GM18526 (cell line): ENCODE measurements around the gene LIPT2.

Source experiments
- POLR2A ChIP-seq: IDR thresholded peaks from 3 replicates; pipeline ENCODE4 v1.6.1; 2011; ENCODE audit not compliant: insufficient read length; ENCODE audit errors: extremely low read depth

Gene LIPT2

DNA sequence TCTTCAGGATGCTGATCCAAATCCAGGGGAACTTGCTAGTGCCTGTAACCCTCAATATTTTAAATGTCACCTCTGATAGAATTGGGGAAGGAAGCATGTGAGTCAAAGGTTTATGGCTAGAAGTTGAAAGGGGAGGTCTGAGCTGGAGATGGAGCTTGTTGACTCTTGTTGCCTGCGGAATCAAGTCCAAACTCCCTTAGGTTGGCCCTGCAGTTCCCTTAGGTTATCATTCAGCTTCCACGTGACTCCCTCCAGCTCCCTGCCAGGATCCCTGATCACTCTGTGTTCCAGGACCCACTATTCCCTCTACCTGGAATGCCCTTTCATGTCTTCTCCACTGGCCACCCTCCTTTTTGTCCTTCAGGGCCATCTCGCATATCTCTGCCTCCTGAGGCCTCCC lies 26.2 kb upstream of the LIPT2 start:
- no peak for TF ChIP-seq POLR2A

DNA sequence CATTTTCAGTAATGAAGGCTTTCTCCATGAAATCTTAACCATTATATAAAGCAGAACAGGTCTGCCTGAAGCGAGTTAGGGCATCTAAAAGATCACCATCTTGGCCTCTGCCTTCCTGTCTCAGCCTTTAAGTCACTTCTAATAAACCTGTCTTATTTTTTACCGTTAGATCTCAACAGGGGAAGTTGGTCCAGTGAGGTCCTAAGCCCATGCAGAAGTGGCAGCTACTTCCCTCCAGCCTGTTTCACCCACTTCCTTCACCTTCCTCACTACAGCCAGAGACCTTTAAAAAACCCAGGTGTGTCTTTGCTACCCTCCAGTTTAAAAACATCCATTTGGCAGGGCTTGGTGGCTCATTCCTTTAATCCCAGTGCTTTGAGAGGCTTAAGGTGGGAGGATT lies 14.1 kb upstream of the LIPT2 start:
- TF ChIP-seq POLR2A: no peak

DNA sequence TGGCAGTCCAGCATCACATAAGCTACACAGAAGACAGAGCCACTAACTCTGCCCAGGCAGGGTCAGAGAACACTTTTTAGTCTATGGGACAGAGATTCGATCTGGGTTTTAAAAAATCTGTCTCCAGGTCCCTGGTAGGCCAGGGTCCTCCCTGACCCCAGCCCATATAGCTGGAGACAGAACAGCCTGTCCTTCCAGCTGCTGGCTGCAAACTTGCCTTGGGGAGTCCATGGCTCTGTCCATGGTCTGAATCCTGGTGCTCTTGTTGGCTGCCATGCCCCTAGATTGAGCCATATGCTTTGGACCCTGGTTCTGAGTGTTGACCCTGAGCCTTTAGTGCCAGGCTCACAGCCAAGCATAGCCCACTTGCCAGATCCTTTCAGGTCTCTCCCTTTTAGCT lies 13.3 kb upstream of the LIPT2 start:
- TF ChIP-seq POLR2A: no peak

DNA sequence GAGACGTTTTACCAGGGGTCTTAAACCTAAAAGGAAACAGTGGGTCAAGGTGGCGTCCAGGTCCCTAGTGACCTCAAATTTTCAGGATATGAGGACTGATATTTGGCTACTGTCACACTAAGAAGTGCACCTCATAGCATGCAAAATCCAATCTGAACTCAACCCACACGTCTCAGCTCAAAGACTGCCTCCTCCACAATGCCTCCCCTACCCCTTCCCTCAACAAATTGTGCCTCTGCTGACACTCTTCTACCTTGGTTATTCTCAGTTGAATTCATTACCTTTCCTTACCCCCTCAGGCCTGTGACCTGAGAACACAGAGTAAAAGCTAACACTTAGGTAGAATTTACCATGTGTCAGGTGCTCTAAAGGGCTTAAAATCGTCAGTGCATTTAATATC lies 12.4 kb upstream of the LIPT2 start:
- TF ChIP-seq POLR2A: no peak

DNA sequence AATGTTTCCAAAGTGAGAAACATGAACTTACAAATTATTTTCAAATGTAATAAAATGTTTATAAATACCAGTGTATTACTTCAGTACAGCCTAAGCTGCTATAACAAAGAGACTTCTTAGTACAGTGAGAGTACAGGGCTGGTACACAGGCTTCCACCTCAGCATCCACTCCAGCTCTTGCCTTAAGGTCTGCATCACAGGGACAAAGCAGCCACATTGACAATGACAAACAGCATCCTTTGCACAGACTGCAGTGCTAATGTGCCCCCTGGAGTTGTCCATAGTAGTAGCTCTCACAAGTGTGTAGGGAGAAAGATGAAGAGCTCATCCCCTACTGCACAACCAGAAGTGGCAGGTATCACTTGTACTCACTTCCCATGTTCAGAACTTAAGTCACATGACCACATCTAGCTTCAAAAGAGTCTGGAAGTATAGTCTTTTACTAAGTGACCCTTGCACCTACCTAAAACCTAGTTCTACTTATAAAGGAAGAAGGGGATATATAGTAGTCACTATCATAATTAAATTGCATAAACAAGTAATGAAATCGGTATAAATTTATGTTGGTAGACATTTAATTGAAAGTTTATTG lies 10.7 kb upstream of the LIPT2 start:
- no peak for TF ChIP-seq POLR2A

DNA sequence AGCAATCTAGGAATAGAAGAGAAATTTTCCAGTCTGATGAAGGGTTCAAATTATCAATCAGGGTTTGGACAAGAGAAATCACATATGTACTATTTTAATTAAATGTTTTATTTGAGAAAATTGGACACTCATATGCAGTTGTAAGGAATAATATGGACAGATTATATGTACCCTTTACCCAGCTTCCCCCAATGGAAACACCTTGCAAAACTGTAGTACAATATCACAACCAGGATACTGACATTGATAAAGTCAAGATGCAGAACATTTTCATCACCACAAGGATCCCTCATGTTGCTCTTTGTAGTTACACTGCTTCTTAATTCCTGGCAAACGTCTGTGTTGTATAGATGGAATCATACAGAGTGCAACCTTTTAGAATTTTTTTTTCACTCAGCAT lies 1.4 kb upstream of the LIPT2 start:
- TF ChIP-seq POLR2A: no peak

DNA sequence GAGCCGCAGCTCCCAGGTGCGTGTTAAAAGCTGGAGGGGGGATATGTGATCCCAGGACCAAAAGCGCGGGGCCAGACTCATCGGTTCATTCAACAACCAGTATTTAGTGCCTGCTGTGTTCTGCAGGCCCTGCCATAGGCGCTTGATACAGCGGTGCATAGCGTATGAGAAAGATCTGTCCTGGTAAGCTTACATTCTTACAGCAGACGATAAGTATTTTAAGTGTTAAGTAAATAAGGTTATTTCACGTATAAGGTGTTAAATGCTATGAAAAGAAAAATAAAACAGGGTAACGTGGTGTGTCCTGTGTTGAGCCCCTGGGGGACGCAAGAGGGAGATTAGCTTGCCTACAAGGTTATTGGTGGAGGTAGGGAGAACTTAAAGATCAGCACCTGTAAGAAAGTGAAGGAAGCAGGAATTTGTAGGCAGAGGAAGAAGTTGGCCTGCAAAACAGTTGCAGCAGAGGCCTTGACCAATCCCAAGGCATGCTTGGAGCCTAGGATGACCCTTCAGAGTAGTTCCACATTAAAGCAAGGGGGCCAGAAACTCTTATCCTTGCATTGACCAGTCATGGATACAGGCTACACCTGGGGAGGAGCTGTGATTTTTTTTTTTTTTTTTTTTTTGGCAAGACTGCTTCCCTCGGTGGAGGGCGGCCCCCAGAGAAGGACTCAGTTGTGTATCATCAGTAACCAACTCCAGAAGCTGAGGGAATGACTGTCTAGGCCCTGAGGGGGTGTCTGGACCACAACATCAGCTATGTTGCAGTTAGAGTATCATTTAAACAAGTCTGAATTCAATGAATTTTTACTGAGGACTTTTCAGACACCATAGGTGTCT lies 487 bp upstream of the LIPT2 start:
- TF ChIP-seq POLR2A: no peak

DNA sequence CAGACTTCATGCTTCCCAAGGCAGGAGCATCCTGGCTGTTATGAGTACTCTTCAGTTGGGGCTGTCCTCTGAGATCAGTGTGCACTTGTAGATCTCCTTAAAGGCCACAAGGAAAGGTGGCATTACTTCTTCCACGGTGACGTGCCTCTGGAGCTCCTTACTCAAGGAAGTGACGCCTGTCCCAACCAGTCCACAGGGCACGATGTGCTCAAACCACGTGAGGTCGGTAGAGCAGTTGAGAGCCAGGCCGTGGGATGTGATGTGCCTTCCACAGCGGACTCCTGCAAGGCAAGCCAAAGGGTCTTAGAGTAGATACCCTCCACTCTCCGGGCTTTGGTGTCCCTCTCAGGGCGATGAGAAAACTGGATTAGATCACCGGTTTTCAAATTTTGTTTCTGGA lies 1.4 kb downstream of the LIPT2 start:
- TF ChIP-seq POLR2A: no peak

DNA sequence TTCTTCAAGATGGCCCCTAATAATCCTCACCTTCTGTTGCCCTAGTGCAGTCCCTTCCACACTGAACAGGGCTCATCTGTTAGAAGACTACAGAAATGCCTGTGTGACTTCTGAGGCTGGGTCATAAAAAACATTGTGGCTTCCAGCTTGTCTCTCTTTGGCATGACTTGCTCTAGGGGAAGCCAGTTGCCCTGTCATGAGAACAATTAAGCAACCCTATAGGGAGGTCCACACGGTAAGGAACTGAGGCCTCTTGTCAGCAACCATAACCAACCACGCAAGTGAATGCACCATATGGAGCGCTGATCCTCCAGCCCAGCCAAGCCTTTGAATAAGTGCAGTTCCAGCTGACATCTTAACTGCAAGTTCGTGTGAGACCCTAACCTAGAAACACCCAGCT lies 2.6 kb downstream of the LIPT2 start:
- no peak for TF ChIP-seq POLR2A

DNA sequence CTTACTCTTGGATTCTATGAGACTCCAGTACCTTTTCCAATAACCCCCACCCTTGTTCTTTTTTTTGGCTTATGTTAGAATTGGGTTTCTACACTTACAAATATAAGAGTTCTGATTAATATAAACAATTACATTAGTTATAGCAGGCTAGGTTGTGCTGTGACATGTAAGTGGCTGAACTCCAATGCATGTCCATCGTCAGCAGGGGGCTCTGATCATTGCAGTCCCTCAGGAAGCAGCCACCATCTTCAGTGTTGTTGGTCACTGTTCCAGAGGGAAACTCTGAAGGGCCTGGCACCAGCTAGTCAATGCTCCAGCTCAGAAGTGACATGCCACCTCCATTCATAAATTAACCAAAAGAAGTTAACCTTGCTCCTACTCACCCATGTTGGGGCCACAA lies 5.6 kb downstream of the LIPT2 start:
- TF ChIP-seq POLR2A: no peak

DNA sequence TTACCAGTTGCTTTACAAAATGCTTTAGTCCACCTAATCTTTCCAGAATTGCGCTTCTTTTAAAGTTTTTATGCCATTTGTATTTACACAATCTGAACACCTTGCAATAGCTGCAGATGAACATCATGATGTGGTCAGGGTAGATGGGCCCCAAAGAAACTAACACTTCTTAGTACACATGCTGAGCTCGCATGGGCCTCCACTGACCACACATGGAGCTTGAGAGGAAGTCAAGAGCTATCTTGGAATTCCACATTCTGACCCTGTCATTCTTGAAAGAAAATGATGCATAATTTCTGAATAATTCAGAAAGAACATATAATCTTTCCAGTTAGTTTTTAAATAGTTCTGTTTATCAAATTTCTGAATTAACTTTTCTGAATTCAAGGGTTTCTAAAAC lies 7.7 kb downstream of the LIPT2 start:
- TF ChIP-seq POLR2A: no peak

DNA sequence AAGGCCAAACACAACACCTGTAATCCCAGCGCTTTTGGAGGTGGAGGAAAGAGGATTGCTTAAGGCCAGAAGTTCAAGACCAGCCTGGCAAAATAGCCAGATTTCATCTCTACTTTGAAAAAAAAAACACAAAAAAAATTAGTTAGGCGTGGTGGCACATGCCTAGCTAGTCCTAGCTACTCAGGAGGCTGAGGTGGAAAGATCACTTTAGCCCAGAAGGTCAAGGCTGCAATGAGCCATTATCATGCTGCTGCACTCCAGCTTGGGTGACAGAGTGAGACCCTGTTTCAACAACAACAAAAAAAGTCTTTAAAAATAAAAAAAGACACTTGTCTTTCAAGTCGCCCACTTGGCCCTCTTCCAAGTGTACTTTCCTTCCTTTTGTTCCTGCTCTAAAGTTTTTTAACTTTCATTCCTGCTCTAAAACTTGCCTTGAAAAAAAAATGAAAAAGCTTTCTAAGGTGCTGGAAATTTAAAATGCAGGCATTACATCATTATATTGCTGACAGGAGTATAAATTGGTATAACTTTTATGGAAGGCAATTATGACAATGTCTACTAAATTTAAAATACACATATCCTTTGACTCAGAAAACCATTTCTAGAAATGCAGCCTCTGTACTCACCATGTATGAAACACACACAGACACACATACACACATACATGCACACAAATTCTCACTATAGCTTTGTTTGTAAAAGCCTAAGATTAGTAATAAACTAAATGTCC lies 12.7 kb downstream of the LIPT2 start:
- TF ChIP-seq POLR2A: no peak

DNA sequence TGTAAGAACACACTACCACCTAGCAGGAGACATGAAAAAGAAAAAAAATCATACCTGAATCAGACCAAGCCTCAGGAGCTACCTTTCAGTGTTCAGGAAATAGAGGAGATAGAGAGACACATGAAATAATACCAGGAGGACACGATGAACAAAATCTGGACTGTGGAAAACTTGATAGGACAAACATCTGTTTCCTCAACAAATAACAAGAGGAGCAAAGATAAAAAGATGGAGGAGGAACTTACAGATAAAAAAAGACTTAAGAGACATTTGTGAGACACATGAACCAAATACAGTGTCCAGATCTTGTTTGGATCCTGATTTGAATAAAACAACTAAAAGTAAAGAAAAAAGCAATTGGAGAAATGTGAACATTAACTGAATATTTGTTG lies 13.8 kb downstream of the LIPT2 start:
- no peak for TF ChIP-seq POLR2A

DNA sequence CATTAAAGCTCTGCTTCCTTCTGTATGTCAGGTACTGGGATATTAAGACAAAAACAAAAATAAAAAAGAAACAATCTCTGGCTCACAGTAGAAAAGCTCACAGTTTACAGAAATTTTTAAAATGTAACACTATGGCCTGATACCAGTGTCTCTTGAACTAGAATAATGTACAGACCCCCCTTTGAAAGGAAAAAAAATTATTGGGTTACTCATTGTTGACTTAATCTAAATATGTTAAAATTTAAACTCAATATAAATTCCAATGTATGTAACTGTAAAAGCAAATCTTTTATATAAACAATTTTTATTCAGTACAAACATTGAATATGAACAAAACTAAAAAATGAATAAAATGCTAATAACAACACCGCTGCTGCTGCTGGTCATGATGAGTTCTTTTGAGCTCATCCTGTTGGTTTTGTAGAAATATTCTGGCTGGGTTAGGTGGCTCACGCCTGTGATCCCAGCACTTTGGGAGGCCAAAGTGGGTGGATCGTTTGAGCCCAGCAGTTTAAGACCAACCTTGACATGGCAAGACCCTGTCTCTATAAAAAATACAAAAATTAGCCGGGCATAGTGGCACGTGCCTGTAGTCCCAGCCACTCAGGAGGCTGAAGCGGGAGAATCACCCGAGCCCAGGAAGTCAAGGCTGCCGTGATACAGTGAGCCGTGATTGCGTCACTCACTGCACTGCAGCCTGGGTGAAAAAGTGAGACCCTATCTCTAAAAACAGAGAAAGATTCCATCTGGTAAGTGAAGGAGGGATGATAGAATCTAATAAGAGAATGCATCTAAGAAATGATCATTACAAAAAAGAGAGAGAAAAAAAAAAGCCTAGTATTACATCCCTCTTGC lies 14.4 kb downstream of the LIPT2 start:
- TF ChIP-seq POLR2A: no peak

DNA sequence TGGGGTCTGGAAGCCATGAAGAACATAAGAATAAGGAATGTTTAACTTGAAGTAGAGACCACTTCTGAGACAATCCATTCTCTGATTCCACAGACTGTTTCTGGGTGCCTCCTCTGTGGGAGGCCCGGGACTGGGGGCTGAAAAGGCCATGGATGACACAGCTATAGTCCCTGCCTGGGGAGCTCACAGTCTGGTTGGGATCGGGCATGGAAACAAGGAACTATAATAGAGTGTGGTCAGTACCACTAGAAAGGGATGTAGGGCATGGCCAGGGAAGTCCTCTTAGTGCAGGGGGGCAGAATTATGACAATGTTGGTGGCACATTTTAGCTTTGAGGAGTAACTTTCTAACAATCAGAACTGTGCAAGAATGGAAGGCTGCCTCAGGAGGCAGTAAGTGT lies 17.0 kb downstream of the LIPT2 start:
- no peak for TF ChIP-seq POLR2A

DNA sequence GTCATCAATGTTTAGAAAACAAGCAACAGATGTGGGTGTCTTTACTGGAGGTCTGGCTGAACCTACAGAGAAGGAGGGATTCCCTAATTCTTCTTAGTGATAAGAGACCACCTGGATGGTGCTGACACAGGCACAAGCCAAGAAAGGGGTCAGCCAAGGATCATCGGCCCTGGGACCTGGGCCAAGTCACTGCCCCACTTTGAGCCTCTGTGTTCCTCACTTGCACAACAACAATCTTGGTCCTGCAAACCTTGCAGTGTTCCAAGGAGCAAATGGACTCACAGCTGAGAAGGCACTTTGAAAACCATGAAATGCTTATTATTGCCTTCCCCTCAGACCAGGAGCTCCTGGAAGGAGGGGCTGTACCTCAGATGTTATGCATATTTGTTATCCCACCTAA lies 19.2 kb downstream of the LIPT2 start:
- no peak for TF ChIP-seq POLR2A
